RPMI7951 (cell line): ENCODE measurements around the gene TRAM2. TPM values are rescaled to one million over a fixed set of nuclear protein-coding genes. Genes with fewer than 3 reads are reported as not detected.

Experiments
- DNase-seq: peaks from one replicate; pipeline ENCODE4 v3.0.0-alpha.2; 2012; ENCODE audit warnings: low read depth
- total RNA-seq: library from RNA; depleted of rRNA; stranded (reverse); fragments of >200 nt; shearing (Covaris generic); gene quantifications from 2 replicates; pipeline ENCODE4 v1.2.3, GENCODE V29; 2014

TRAM2 gene
- total RNA-seq, 1 experiment from 2014 or later, result 58.0 TPM

- no peak for DNase-seq
Measured at GRCh38 chr6:52508261-52508739, 68.6 kb downstream of the TRAM2 start.

DNA sequence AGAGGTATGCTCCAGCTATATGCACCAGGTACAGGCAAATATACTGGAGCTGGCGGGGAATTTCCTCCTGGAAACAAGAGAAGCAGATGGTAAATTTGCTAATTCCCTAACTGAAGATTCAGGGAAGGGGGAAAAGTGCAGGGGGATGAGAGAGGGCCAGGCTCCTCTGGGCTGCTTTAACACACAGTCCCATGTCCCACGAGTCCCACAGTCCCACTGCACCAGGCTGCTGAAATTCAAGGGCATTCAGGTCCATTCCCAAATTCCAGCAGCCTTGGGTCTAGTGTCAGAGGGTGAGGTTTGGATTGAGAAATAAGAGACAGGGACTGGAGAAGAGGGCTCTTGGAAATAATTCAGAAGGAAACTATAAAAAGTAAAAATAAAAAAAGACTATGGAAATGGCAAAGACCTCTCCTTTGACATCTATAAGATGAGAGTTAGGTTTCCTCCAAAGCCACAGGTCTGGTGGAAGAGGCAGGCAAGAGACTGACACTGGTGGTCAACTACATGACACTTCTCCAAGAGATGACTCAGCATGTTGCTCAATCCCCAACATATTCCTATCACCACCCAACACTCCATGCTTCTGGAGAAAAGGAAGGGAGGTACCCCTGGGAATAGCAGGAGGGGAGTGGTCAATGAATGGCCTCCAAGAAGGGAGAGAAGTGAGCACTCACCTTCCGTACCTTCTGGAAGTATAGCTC, 69.2 kb downstream of the TRAM2 start:
- peak; percentile 90 for DNase-seq

DNA sequence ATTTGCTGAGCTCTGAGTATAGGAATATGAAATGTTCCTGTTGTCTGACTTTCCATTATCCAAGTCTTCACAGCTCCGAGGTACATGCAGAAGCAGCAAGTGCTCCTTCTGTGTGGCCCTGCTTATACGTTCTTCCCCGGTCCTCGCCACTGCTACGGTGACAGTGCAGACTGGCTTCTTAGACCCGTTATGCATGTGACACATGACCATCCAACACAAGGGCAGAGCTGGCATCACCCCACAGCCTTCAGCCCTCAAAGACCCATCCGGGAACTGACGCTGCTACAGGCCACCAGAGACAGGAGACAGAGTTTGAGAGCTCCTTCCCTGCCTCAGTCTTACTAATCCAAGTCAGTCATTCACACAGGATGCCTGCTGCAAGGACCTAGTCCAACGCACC, 70.4 kb downstream of the TRAM2 start:
- DNase-seq, result no peak

GRCh38 chr6:52505726-52506409, 71.0 kb downstream of the TRAM2 start:
- DNase-seq, result no peak

DNA sequence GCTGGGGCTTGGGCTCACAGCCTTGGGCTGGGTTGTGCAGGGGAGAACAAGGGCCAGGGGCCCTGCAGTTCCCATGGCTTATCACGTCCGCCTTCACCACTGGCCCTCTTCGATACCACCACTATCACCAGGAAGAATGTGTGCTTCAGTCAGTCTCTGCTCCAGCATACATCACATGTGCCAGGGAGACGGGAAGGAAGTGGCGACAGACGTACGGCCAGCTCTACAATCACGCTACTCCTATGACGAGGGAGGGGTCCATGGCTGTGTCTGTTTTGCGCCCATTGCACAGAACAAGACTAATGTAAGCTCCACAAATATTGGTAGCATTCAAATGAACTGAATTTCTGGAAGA, 72.1 kb downstream of the TRAM2 start:
- DNase-seq, result no peak

GRCh38 chr6:52503851-52504781, 72.7 kb downstream of the TRAM2 start:
- peak; percentile 99 for DNase-seq

- peak; percentile 73 for DNase-seq
Measured at GRCh38 chr6:52503323-52503747, 73.5 kb downstream of the TRAM2 start.

DNA sequence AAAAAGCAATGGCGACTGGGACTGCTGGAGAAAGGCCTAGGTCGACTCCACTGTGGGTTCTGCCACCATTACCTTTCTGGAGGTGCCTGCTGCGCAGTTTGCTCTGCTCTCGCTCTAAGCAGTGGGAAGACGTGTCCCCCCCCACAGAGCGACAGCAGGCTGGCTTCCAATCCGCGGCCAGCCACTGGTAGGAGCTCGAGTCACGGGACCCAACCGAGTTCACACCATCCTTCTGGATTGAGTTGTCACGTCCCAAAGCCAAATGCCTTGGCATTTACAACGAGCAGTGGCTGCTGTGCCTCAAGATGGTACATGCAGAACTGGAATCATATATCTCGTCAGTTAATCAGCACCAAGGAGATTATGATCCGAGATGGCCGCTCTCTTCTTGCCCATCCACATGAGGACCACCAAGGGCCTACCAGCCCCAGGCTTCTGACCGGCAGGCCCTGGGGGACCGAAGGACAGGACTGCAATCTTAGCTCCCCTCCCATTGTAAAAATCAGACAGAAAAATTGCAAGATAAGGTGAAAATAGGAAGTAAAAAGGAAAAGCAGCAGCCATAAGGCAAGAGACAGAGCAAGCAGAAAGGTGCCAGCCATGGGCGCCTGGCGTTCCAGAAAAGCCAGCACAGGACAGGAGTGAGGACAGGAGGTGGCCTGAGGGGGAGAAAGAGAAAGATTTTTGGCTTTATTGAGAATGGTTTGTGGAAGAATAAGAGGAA, 74.4 kb downstream of the TRAM2 start:
- no peak for DNase-seq

- no peak for DNase-seq
Measured at GRCh38 chr6:52500238-52501129, 76.4 kb downstream of the TRAM2 start.

GRCh38 chr6:52499681-52500236, 77.1 kb downstream of the TRAM2 start:
- no peak for DNase-seq

DNA sequence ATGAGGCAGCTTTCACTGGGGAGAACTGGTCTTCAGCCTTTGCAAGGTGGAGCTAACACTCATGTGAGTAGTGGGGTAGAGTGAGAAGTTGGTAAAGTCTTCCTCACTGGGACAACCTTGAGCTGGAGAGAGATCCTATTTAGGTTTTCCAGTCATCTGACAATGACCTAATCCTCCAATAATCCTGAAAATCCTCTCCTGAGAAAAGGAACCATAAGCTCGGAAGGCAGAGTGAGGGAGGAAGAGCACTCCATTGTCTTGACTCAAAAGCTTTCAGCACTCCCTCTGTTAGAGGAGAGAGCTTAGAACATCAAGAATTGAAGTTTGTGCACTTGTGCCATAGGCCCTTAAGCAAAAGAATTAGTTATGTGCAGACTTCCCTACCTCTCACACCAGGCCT, 77.8 kb downstream of the TRAM2 start:
- no peak for DNase-seq

DNA sequence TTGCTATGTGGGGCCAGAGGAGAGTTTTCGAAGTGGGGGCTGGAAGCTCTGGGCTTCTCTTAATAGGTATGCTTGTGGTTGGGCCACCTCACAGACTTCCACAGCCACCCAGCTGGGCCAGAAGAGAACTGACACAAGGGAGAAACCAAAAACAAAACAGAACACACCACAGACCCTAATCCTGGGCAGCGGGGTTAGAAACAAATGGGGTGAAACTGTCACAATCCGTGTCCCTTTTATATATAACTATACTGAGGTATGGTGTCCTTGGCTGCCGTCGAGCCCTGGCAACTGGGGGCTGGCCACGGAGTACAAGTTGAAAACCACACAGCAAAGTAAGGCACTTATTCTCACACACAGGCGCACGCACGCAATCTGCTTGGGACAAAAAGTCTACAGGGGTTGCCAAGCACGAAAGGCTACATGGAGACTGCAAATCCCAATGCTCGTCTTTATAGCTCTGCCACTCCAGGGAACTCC, 78.3 kb downstream of the TRAM2 start:
- no peak for DNase-seq

DNA sequence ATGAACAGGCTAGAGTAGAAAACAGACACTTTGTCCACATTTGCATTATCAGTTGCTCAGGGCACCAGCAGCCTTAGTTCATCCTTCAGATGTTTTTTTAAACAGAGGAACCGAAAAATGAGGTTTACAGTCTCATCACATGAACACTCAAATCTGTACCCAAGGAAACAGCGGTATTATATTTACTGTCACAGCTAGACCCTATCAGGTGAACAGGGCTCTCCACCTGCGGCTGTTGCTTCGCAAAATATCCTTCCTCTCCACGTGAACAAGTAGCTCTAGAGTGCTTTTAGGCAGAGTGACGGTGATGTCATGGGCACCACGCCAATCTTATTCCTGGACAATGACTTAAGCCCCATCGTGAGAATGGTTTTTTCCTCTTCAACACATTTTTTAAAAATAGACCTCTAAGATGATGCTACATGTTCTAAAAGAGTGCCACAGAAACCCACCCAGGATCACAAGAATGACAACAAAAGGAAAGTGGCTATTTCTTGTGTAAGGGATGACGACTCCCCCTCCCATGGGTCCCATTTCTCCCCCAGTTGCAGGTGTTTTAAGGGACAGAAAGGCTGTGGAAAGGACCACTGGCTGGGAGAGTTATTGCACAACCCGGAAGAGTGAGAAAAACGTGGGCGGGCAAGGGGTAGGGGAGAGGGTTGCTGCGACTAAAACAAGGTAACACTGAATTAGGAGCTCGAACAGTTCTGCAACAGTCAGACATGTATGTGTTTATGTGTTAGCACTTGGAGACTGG, 79.0 kb downstream of the TRAM2 start:
- no peak for DNase-seq

GRCh38 chr6:52496631-52497030, 80.2 kb downstream of the TRAM2 start:
- no peak for DNase-seq

DNA sequence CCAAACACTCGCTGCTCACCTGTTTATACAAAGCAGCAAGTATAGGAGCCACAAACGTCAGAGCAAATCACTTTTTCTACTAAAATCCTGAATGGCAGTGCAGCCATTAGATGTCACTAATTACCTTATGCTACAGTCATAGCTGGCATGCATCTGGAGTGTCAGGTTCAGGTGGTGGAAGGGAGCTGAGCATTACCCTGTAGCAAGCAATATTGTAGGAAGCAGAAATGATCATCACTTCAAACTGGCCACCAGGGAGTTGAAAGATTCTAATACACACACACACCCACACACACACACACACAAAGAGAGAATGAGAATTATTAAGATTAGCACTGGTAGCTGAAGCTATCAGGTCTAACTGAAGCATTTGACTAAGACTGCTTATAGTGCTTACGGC, 80.9 kb downstream of the TRAM2 start:
- DNase-seq, result no peak

DNA sequence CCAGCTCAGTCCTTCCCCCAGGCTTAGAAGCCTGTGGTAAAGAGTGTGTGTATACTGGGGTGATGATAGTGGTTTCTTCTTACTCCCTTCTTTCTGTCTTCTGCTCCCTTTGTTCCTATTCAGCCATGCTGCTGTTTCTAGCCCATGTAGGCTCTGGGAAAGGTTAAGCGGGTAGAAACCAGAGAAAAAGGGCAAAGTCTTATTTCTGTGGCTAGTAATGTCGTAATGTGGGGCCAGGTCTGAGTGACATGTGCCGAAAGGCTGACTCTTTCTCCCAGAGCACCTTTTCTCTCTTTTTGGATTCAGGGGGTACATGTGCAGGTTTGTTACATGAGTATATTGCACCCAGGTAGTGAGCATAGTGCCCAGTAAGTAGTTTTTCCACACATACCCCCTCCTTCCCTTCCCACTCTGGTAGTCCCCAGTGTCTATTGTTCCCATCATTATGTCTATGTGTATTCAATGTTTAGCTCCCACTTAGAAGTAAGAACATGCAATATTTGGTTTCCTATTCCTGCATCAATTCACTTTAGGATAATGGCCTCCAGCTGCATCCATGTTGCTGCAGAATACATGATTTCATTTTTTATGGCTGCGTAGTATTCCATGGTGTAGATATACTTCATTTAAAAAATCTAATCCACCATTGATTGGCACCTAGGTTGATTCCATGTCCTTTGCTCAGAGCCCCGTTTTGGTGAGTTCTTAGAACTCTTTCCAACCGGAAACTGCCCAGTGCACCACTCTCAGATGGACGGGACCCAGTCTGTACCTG, 82.4 kb downstream of the TRAM2 start:
- no peak for DNase-seq

GRCh38 chr6:52493669-52494068, 83.2 kb downstream of the TRAM2 start:
- no peak for DNase-seq

DNA sequence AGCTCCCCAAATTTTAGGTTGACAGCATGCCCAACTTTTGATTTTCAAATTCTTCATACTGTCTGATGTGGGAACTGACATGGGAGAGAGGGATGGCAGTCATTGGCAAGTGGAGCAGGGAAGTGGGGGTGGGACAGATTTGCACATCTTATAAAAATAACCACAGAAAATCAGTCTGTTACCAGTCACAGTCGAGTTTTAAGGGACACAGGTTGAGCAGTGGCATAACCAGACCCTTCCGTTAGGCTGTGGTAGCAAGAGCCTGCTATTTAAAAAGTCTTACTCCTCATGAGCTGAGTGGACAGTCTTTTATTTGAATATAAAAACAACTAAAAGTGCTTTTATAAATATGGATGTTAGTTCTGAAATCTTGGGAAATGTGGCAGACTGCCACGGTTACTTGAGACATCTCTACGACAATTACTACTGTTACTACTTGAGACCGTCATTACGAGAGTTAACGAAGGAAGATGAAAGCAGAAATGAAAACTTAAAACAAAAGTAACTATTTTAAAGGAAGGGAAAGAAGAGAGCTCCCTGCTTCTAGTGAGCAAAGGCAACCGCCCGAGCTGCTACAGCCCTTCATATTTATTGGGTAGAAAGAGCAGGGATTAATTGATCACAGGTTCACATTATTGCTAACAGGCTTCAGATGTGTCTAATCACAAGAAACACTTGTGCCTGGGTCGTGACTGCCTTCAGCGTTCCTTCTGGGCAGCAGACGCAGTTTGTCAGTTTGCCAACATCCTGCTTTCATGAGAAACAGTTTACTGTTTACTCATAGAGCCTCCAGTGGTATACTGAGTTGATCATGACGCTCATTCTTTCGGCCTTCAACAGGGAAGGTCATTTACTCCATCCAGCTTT, 85.4 kb downstream of the TRAM2 start:
- peak; percentile 44 for DNase-seq
